PC-9 (cell line): ENCODE data around the gene THBS3. TPM values are rescaled to one million over a fixed set of nuclear protein-coding genes. Genes with fewer than 3 reads are reported as not detected.
A peak's percentile ranks its signal among the peaks of the same experiment; 100 is the strongest.
"Not testable (repeated sequence)": the region's sequence is repeated elsewhere in the genome, so short reads cannot be mapped to it uniquely, and the experiment has no call there.

Experiments
- BruUV-seq: library from RNA; stranded (reverse); fragments of 400-500 nt; replicated peaks from 2 replicates; lab custom pipeline; 2021; lab: Mats Ljungman, UMichigan
- CTCF ChIA-PET: fragments of 300-600 bp; sonication (Branson Sonifier 250); formaldehyde crosslinking; loops from one replicate; lab custom pipeline; 2022; ENCODE audit warnings: antibody characterized with exemption; lab: Charles Lee
- POLR2A ChIA-PET: fragments of 300-600 bp; sonication (Branson Sonifier 250); formaldehyde crosslinking; loops from one replicate; lab custom pipeline; 2022; ENCODE audit warnings: antibody characterized with exemption; ENCODE audit not compliant: unreplicated experiment; lab: Charles Lee
- DNase-seq, 2 experiments: peaks; one replicate each; pipeline versions ENCODE4 v3.0.0 to v3.0.0-alpha.2; 2015 to 2022; ENCODE audit warnings: mixed read lengths in 1 of 2
- H2AFZ ChIP-seq: fragments of 200-600 bp; sonication (generic); 2 replicates; pipeline ENCODE4 v1.8.1; 2017; ENCODE audit warnings: antibody characterized with exemption
- H3F3A ChIP-seq: fragments of 200-600 bp; sonication (generic); 2 replicates; pipeline ENCODE4 v1.8.1; 2017; ENCODE audit warnings: antibody characterized with exemption, mild to moderate bottlenecking, low read depth; ENCODE audit not compliant: insufficient read depth
- H3K27ac ChIP-seq: fragments of 200-600 bp; sonication (generic); 2 replicates; pipeline ENCODE4 v1.6.1; 2016; ENCODE audit warnings: mixed run types
- H3K27me3 ChIP-seq: fragments of 200-600 bp; sonication (generic); 2 replicates; pipeline ENCODE4 v1.6.1; 2016; ENCODE audit warnings: low read depth, mixed run types; ENCODE audit not compliant: insufficient read depth
- H3K36me3 ChIP-seq: fragments of 200-600 bp; sonication (generic); 2 replicates; pipeline ENCODE4 v1.6.1; 2016; ENCODE audit warnings: low read depth, mixed run types
- H3K4me1 ChIP-seq: fragments of 200-600 bp; sonication (generic); replicated peaks from 2 replicates; pipeline ENCODE4 v1.6.1; 2016; ENCODE audit warnings: mixed run types; ENCODE audit not compliant: insufficient read depth
- H3K4me2 ChIP-seq: fragments of 200-600 bp; sonication (generic); 2 replicates; pipeline ENCODE4 v1.6.1; 2017; ENCODE audit warnings: mixed run types
- H3K4me3 ChIP-seq: fragments of 200-600 bp; sonication (generic); 2 replicates; pipeline ENCODE4 v1.6.1; 2016; ENCODE audit warnings: mixed run types
- H3K79me2 ChIP-seq: fragments of 200-600 bp; sonication (generic); 2 replicates; pipeline ENCODE4 v1.6.1; 2017; ENCODE audit warnings: low read depth, mixed run types
- H3K9me2 ChIP-seq: fragments of 200-600 bp; sonication (generic); 2 replicates; pipeline ENCODE4 v1.8.1; 2017; ENCODE audit warnings: mild to moderate bottlenecking; ENCODE audit not compliant: insufficient read depth
- H3K9me3 ChIP-seq: fragments of 200-600 bp; sonication (generic); 2 replicates; pipeline ENCODE4 v1.8.1; 2016; ENCODE audit warnings: low read depth; ENCODE audit not compliant: insufficient read depth
- H4K20me1 ChIP-seq: fragments of 200-600 bp; sonication (generic); 2 replicates; pipeline ENCODE4 v1.8.1; 2017; ENCODE audit not compliant: insufficient read depth
- EZH2 ChIP-seq: fragments of 200-600 bp; sonication (generic); IDR thresholded peaks from 2 replicates; pipeline ENCODE4 v1.8.0; 2017; ENCODE audit warnings: antibody characterized with exemption, low read depth
- intact Hi-C: fragments of 100-400 bp; cut with micrococcal nuclease; formaldehyde crosslinking; loops from one replicate; pipeline ENCODE4 v1.10.0; 2022; ENCODE audit not compliant: unreplicated experiment
- total RNA-seq: library from RNA; stranded (reverse); gene quantifications from 2 replicates; pipeline ENCODE4 v1.2.3, GENCODE V29; 2021

The THBS3 gene
- total RNA-seq, 1 experiment from 2014 or later: 45.4 TPM

DNA sequence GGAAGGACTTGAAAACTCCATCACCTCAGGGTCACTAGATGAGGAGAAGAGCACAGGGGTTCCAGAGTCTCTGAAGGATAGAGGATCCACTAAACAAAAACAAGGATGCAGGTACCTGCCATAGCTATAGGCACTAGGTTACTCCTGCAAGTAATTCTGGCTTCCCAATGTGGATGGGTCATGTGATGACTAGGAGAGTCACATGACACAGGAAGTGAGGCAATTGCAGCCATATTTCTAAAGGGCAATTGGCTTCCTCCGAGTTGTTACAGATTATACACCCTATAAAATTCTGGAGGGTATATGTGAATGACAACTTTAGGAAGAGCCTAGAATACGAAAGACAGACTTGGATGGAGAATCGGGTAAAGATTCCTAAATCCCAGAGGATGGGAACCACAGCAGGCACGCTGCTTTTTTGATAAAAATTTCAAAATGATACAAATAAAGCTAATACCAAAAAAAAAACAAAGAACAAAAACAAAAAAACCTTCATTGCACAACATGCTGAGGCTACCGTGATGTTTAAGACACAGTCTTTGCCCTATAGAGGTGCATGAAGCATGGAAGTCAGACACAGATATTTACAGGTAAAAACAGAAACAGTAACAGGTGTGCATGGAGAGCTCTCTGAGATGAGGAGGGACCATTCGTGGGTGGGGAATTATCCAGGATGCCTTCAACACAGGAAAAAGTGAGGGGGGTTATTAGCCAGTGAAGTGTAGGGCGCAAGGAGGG, 11.3 kb upstream of the THBS3 start:
- intact Hi-C loops: no loop called here
- Histone ChIP-seq H3K4me1 (peaks cover 32% of the 10 kb centered on the region), H3K36me3 (no peaks in the 10 kb centered on the region), H3K4me2 (peak overlapping the region; percentile 17), H3K9me2 (no peaks in the 10 kb centered on the region), H3F3A (peaks cover 30% of the 10 kb centered on the region), H3K4me3 (no peak overlapping the region; the same call in 1 of the 2 replicates), H3K79me2 (0 out of 2 replicates have a peak, but pooled peaks cover 5% of the 10 kb centered on the region), H3K27me3 (no peaks in the 10 kb centered on the region), H2AFZ (no peak overlapping the region), H3K9me3 (no peaks in the 10 kb centered on the region), H3K27ac (no peak overlapping the region), H4K20me1 (no peaks in the 10 kb centered on the region)
- POLR2A ChIA-PET: interaction anchor here (0.7 kb wide), 1 partner anchor 20 kb away, joined by 4 read pairs; no protein-coding TSS in a partner anchor
- CTCF ChIA-PET: no interaction called here
- TF ChIP-seq EZH2: no peak
- no peak for DNase-seq
- no TSS peak for BruUV-seq

DNA sequence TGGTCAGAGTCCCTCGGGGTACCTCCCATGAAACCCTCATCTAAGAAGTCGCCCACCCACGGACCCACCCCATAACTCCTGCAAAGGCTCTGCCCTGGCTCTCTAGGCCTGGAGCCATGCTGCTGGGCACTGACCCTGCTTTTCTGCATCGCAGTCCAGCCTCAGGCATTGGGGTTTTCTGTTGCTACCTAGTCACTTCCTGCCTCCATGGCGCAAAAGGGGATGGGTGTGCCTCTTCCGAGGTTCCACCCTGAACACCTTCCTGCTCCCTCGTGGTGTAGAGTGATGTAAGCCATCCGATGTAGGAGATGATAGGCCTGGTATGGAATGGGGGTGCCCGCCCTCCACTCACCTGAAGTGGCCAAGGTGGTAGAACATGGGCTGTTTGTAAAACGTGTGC, 7.0 kb upstream of the THBS3 start:
- DNase-seq, CTCF ChIA-PET: not testable (repeated sequence)

DNA sequence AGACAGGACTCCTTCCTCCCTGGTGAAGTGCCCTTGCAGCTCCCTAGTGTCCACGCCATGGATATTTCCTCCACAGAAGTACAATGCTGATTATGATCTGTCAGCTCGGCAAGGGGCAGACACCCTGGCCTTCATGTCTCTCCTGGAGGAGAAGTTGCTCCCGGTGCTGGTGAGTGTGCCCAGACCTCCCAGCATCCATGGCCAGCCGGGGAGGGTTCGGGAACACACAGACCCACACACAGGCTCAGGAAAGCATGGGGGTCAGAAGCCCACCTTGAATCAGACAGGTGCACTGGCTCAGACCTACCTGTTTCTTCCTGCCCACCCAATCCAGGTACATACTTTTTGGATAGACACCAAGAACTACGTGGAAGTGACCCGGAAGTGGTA, 4.3 kb upstream of the THBS3 start:
- BruUV-seq, H3K36me3 ChIP-seq, H3K4me2 ChIP-seq, H3F3A ChIP-seq, H3K27me3 ChIP-seq, intact Hi-C loops, H4K20me1 ChIP-seq, DNase-seq, CTCF ChIA-PET, H2AFZ ChIP-seq, H3K9me3 ChIP-seq, H3K27ac ChIP-seq, H3K9me2 ChIP-seq, H3K4me3 ChIP-seq: not testable (repeated sequence)
- H3K79me2 ChIP-seq: peaks cover 18% of the 10 kb centered on the region
- H3K4me1 ChIP-seq: peaks cover 23% of the 10 kb centered on the region
- POLR2A ChIA-PET: interaction anchor here (1.1 kb wide), 1 partner anchor 9 kb away, joined by 5 read pairs; no protein-coding TSS in a partner anchor

More for the DNA sequence above, 7.0 kb upstream of the THBS3 start:
- intact Hi-C loops, H3K9me3 ChIP-seq, H3K79me2 ChIP-seq, H3K9me2 ChIP-seq, H2AFZ ChIP-seq, H3K4me3 ChIP-seq, BruUV-seq, H3K27ac ChIP-seq, H4K20me1 ChIP-seq, H3F3A ChIP-seq, POLR2A ChIA-PET, H3K36me3 ChIP-seq, H3K4me2 ChIP-seq, H3K4me1 ChIP-seq, H3K27me3 ChIP-seq: not testable (repeated sequence)

DNA sequence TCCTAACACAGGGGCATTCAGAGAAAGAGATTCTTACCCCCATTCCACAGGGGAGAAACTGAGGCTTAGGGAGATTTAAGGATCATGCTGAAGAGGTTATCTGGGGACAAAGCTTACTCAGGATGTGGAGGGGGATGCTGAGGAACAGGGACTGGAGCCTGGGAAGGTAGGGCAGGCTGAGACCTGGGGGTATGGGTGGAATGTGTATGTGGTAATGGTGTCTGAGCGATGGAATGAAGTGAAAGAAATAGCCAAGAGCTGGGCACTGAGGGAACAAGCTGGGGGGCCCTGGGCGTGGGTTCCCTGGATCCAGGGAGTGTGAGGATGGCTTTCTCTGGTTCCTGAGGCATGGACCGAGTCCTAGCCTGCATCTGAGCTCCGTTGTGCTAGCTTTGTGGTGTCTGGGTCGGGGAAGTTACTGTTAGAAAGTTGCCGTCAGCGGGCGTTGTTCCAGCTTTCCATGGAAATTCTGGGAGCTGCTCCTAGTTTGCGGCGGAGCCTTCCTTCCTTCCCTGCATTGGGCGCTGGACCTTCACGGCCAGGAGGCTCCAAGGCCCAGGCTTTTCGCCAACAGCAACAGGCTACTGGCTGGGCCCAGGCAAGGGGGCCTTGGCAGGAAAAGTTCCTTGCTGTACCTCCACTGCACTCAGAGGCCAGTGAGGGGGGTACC, 3.8 kb upstream of the THBS3 start:
- H3K27me3 ChIP-seq, DNase-seq, H3K9me3 ChIP-seq, H3K36me3 ChIP-seq, H4K20me1 ChIP-seq, CTCF ChIA-PET, H2AFZ ChIP-seq, H3K9me2 ChIP-seq, H3K4me3 ChIP-seq, intact Hi-C loops, H3K27ac ChIP-seq, H3K4me2 ChIP-seq, BruUV-seq: not testable (repeated sequence)
- peaks cover 11% of the 10 kb centered on the region; the same call in 1 of the 2 replicates for H3F3A ChIP-seq
- peaks cover 26% of the 10 kb centered on the region for H3K4me1 ChIP-seq
- peaks cover 18% of the 10 kb centered on the region for H3K79me2 ChIP-seq
- POLR2A ChIA-PET: interaction anchor here (1.1 kb wide), 1 partner anchor 9 kb away, joined by 5 read pairs; no protein-coding TSS in a partner anchor
